Keratinocyte (primary cell): ENCODE measurements around the gene NOL12. TPM values are rescaled to one million over a fixed set of nuclear protein-coding genes. Genes with fewer than 3 reads are reported as not detected.

Experiments used
- DNase-seq: peaks from one replicate; pipeline ENCODE4 v3.0.0-alpha.2; 2011; ENCODE audit warnings: low read depth, missing footprints, low spot score
- FAIRE-seq: peaks from 2 replicates; lab custom pipeline; 2011; peaks lifted over from hg19 to GRCh38; lab: Jason Lieb, UNC
- H2AFZ ChIP-seq: 2 replicates; pipeline ENCODE4 v1.6.0; 2012; ENCODE audit warnings: low read length, control low read depth, inconsistent platforms; ENCODE audit not compliant: control insufficient read depth
- H3K27ac ChIP-seq: 2 replicates; pipeline ENCODE4 v1.5.1; 2011; ENCODE audit warnings: low read length; ENCODE audit not compliant: control insufficient read depth, insufficient read depth
- H3K27me3 ChIP-seq: 3 replicates; pipeline ENCODE4 v1.6.0; 2011; ENCODE audit warnings: low read length; ENCODE audit not compliant: control insufficient read depth, insufficient read depth; ENCODE audit errors: extremely low read depth
- H3K36me3 ChIP-seq, 2 experiments: 2 replicates in 1 of 2; 3 replicates in 1 of 2; pipeline ENCODE4 v1.5.1; 2011; ENCODE audit warnings: low read length in 2 of 2, mild to moderate bottlenecking in 1 of 2; ENCODE audit not compliant: control insufficient read depth in 2 of 2, insufficient read depth in 2 of 2; ENCODE audit errors: extremely low read depth in 1 of 2
- H3K4me1 ChIP-seq: 3 replicates; pipeline ENCODE4 v1.5.1; 2011; ENCODE audit warnings: low read length; ENCODE audit not compliant: control insufficient read depth, insufficient read depth; ENCODE audit errors: extremely low read depth
- H3K4me2 ChIP-seq: 3 replicates; pipeline ENCODE4 v1.6.0; 2011; ENCODE audit warnings: low read depth, low read length; ENCODE audit not compliant: control insufficient read depth, insufficient read depth; ENCODE audit errors: extremely low read depth
- H3K4me3 ChIP-seq, 3 experiments: fragments of 200-600 bp in 1 of 3; sonication (generic) in 1 of 3; 2 replicates in 2 of 3; 3 replicates in 1 of 3; pipeline ENCODE4 v1.5.1; 2011 to 2016; ENCODE audit warnings: low read length in 3 of 3, mild to moderate bottlenecking in 3 of 3, control low read depth in 2 of 3, inconsistent platforms in 1 of 3, low read depth in 1 of 3, mixed read lengths in 1 of 3, mixed run types in 1 of 3, moderate library complexity in 1 of 3; ENCODE audit not compliant: control insufficient read depth in 2 of 3, insufficient read depth in 2 of 3; ENCODE audit errors: extremely low read depth in 1 of 3
- H3K79me2 ChIP-seq: 2 replicates; pipeline ENCODE4 v1.6.0; 2012; ENCODE audit warnings: low read length; ENCODE audit not compliant: control insufficient read depth, insufficient read depth
- H3K9ac ChIP-seq: 3 replicates; pipeline ENCODE4 v1.6.0; 2011; ENCODE audit warnings: low read length; ENCODE audit not compliant: control insufficient read depth, insufficient read depth; ENCODE audit errors: extremely low read depth
- H3K9me1 ChIP-seq: 3 replicates; pipeline ENCODE4 v1.6.0; 2011; ENCODE audit warnings: low read length; ENCODE audit not compliant: control insufficient read depth, insufficient read depth; ENCODE audit errors: extremely low read depth
- H3K9me3 ChIP-seq: 2 replicates; pipeline ENCODE4 v1.5.1; 2012; ENCODE audit warnings: low read depth, low read length; ENCODE audit not compliant: control insufficient read depth
- H4K20me1 ChIP-seq: 3 replicates; pipeline ENCODE4 v1.6.0; 2011; ENCODE audit warnings: low read length; ENCODE audit not compliant: control insufficient read depth, insufficient read depth; ENCODE audit errors: extremely low read depth
- EZH2 ChIP-seq: IDR thresholded peaks from one replicate; pipeline ENCODE4 v1.6.1; 2012; ENCODE audit warnings: inconsistent platforms, mild to moderate bottlenecking, low read length, moderate library complexity
- dilution Hi-C: fragments of 300-500 bp; cut with MboI; formaldehyde crosslinking; loops from one replicate; pipeline ENCODE4 v1.7.0; 2020; ENCODE audit warnings: low sequenced_read_pairs; ENCODE audit not compliant: extremely low pct_ligation_motif_present
- polyA plus RNA-seq, 5 experiments: library from polyadenylated mRNA; depleted of rRNA in 3 of 5; stranded (reverse) in 3 of 5; stranded (forward) in 1 of 5; unstranded in 1 of 5; fragments of >200 nt; gene quantifications; 1 replicate in 1 of 5; 2 replicates in 3 of 5; 3 replicates in 1 of 5; pipeline versions ENCODE4 v1.2.1 to v1.2.3, GENCODE V29; 2011 to 2012; ENCODE audit warnings: missing spikeins in 2 of 5, low read depth in 1 of 5, low replicate concordance in 1 of 5
- TF ChIP-seq, protein P1 (sequence below), 3 experiments: IDR thresholded peaks in 1 of 3; conservative IDR thresholded peaks in 1 of 3; optimal IDR thresholded peaks in 1 of 3; 2 replicates in 2 of 3; 3 replicates in 1 of 3; pipeline versions ENCODE3 to v1.5.1; 2011; ENCODE audit warnings: low read length in 3 of 3, mild to moderate bottlenecking in 3 of 3, moderate library complexity in 2 of 3, control low read depth in 1 of 3, inconsistent platforms in 1 of 3; ENCODE audit not compliant: insufficient read depth in 2 of 3; ENCODE audit errors: extremely low read depth in 1 of 3

Gene NOL12
- polyA plus RNA-seq, 1 donor (not counting 4 experiments of a cell fraction or from before 2014, with no cell fraction given): 23.8 TPM

DNA sequence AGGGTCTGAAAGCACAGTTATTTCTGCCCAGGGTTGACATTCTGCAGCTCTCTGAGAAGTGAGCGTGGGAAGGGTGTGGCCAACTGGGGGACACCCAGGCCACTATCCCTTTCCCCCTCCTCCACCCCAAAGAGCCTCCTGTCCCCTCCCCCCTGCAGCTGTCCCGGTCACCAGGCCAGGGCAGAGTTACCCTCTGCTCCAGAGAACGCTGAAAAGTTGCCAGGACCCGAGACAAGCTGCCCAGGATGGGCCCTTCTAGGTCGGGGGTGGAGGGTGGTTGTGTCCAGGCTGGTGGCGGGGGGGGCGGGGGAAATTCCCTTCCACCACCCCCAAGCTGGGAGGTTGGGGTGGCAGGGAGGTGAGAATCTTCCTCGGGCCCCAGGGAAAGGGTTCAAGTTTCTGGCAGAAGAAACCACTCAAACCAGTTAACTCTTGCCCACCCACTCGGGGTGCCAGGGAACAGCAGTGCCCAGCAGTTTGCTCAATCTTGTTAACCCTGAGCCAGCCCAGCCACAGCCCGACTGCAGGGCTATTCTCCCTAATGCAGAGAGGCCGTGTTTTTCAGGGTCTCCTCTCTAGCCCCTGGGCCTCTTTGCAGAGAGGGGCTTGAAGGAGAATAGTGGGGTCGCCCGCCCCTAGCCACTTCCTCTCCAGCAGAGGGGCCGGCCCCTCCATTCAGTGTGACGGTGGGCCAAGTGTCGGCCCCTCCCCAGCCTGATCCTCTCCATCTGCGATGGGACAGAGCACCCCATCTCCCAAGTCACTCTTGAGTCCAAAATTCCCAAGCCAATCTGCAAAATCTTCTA is 10.0 kb upstream of the NOL12 start:
- no peaks in the 10 kb centered on the region for H3K27me3 ChIP-seq
- H3K27ac ChIP-seq: peak overlapping the region; percentile 80
- FAIRE-seq: no peak
- dilution Hi-C loops: no loop called here
- peaks cover 18% of the 10 kb centered on the region for H3K79me2 ChIP-seq
- no peaks in the 10 kb centered on the region for H3K9me3 ChIP-seq
- H3K4me1 ChIP-seq: peaks cover 25% of the 10 kb centered on the region
- H3K4me2 ChIP-seq: peak overlapping the region; percentile 89
- no peak for TF ChIP-seq EZH2
- TF ChIP-seq, protein P1, sequence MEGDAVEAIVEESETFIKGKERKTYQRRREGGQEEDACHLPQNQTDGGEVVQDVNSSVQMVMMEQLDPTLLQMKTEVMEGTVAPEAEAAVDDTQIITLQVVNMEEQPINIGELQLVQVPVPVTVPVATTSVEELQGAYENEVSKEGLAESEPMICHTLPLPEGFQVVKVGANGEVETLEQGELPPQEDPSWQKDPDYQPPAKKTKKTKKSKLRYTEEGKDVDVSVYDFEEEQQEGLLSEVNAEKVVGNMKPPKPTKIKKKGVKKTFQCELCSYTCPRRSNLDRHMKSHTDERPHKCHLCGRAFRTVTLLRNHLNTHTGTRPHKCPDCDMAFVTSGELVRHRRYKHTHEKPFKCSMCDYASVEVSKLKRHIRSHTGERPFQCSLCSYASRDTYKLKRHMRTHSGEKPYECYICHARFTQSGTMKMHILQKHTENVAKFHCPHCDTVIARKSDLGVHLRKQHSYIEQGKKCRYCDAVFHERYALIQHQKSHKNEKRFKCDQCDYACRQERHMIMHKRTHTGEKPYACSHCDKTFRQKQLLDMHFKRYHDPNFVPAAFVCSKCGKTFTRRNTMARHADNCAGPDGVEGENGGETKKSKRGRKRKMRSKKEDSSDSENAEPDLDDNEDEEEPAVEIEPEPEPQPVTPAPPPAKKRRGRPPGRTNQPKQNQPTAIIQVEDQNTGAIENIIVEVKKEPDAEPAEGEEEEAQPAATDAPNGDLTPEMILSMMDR (optimal IDR thresholded peaks at IDR 0.05 in 1 of 3, IDR thresholded peaks at IDR 0.05 in 1 of 3, conservative IDR thresholded peaks at IDR 0.05 in 1 of 3; ENCODE audit: extremely low read depth in 1 of 3, insufficient read depth in 2 of 3, low read length in 3 of 3): no peak
- no peaks in the 10 kb centered on the region for H3K9me1 ChIP-seq
- DNase-seq: no peak
- peak overlapping the region; percentile 62 to 90 (median 69) for H3K4me3 ChIP-seq
- H4K20me1 ChIP-seq: peaks cover 7% of the 10 kb centered on the region
- peak overlapping the region; percentile 83 for H3K9ac ChIP-seq
- no peak overlapping the region for H2AFZ ChIP-seq
- peaks cover 0 to 4% of the 10 kb centered on the region in 2 experiments for H3K36me3 ChIP-seq

DNA sequence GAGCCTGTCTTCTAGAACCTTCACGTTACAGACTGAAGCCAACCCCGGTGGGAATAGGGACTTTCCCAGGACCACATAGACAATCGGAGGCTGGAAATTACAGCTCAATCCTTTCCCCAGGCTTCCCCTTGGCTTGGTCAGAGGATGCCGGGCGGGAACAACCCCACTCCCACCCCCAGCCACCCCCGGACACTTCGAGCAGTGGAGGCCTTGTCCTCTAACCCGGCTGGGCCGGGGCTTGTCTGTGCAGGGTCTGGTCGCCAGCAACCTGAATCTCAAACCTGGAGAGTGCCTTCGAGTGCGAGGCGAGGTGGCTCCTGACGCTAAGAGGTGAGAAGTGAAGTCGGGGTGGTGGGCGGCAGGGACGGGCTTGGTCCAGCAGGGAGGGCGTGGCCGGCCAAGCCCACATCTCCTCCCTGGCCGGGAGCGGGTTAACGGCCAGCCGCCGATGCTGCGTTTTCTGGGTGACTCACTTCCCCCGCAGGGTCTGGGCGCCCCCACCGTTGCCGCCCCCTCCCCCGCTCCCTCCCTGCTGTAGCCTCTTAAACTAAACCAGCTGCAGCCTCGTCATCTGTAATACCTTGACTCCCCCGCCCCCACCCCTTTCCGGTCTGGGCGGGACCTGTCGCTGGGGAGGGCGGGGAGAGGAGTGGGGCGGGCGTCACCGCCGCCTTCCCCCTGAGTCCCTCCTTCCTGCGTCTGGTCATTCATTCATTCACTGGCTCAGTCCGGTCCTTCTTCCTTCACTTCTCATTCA is 9.2 kb upstream of the NOL12 start:
- H3K4me2 ChIP-seq: peak overlapping the region; percentile 89
- no peaks in the 10 kb centered on the region for H3K27me3 ChIP-seq
- H2AFZ ChIP-seq: peak overlapping the region; percentile 49
- peak; percentile 85 for DNase-seq
- dilution Hi-C loops: no loop called here
- peak overlapping the region; percentile 62 to 90 (median 70) for H3K4me3 ChIP-seq
- TF ChIP-seq, protein P1 (optimal IDR thresholded peaks at IDR 0.05 in 1 of 3, IDR thresholded peaks at IDR 0.05 in 1 of 3, conservative IDR thresholded peaks at IDR 0.05 in 1 of 3; ENCODE audit: extremely low read depth in 1 of 3, insufficient read depth in 2 of 3, low read length in 3 of 3): no peak
- TF ChIP-seq EZH2: no peak
- peaks cover 18% of the 10 kb centered on the region for H3K79me2 ChIP-seq
- peak overlapping the region; percentile 83 for H3K9ac ChIP-seq
- H3K9me1 ChIP-seq: no peaks in the 10 kb centered on the region
- H3K4me1 ChIP-seq: peaks cover 25% of the 10 kb centered on the region
- H3K36me3 ChIP-seq: peaks cover 0 to 4% of the 10 kb centered on the region in 2 experiments
- peak; percentile 26 for FAIRE-seq
- no peaks in the 10 kb centered on the region for H3K9me3 ChIP-seq
- peaks cover 7% of the 10 kb centered on the region for H4K20me1 ChIP-seq
- peak overlapping the region; percentile 80 for H3K27ac ChIP-seq
